Measurements from ENCODE around the gene GJC2. TPM values are rescaled to one million over a fixed set of nuclear protein-coding genes. Genes with fewer than 3 reads are reported as not detected.
A peak's percentile ranks its signal among the peaks of the same experiment; 100 is the strongest.

The GJC2 gene
- total RNA-seq, 1 experiment from 2014 or later: 1.2 TPM

DNA sequence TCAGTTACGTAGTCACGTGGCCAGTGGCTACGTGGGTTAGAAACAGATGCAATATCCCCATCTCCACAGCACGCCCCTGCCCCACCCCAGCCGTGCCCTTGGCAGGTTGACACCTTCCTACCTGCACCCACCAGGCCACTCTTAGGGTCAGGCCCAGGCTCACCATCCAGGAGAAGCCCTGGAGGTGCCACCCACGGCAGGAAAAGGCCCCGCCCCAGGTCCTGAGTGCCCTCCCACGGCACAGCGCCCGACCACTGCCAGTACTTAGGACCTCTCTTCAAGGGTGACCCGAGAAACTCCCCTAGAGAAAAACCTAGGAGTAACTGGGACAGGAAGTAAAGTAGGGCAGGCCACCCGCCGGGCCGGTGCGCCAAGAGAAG is 48.1 kb upstream of the GJC2 start:
- Histone ChIP-seq H3K27ac (ENCODE audit: low read length) (no peak overlapping the region), H3K36me3 (ENCODE audit: low read depth, low read length) (peaks cover 46% of the 10 kb centered on the region), H3K9ac (ENCODE audit: low read length) (peak overlapping the region; percentile 91), H3K4me3 (ENCODE audit: low read length) (peak overlapping the region; percentile 79), H4K20me1 (ENCODE audit: low read length) (peaks cover 42% of the 10 kb centered on the region), H3K27me3 (ENCODE audit: low read length) (no peaks in the 10 kb centered on the region), H3K4me2 (ENCODE audit: low read length) (peak overlapping the region; percentile 89), H3F3A (ENCODE audit: low read length, unreplicated experiment) (peaks cover 14% of the 10 kb centered on the region), H3K9me3 (ENCODE audit: low read length) (no peaks in the 10 kb centered on the region), H3K9me2 (replicated peaks; ENCODE audit: low read length) (no peaks in the 10 kb centered on the region), H2AFZ (ENCODE audit: low read length) (peak overlapping the region; percentile 54; the same call in 1 of the 2 replicates), H3K79me2 (ENCODE audit: low read length) (peaks cover 64% of the 10 kb centered on the region), H3K4me1 (ENCODE audit: insufficient read depth, low read length) (peaks cover 21% of the 10 kb centered on the region)
- intact Hi-C loops (cut with micrococcal nuclease): loop anchor here (10.0 kb wide), 1 partner anchor 537 kb away; the partner anchor contains the start of gene ZNF678
- ChIA-PET POLR2A (ENCODE audit: unreplicated experiment) (interaction anchor here (0.6 kb wide), 1 partner anchor 99 kb away, joined by 4 read pairs; no protein-coding TSS in a partner anchor), CTCF (interaction anchor here (1.0 to 1.1 kb wide), 3 partner anchors 19 to 102 kb away, joined by 3 to 4 read pairs (median 3); partner anchors contain the start of gene IBA57)
- no TSS peak for BruUV-seq (replicated peaks)
- TF ChIP-seq, protein P1, sequence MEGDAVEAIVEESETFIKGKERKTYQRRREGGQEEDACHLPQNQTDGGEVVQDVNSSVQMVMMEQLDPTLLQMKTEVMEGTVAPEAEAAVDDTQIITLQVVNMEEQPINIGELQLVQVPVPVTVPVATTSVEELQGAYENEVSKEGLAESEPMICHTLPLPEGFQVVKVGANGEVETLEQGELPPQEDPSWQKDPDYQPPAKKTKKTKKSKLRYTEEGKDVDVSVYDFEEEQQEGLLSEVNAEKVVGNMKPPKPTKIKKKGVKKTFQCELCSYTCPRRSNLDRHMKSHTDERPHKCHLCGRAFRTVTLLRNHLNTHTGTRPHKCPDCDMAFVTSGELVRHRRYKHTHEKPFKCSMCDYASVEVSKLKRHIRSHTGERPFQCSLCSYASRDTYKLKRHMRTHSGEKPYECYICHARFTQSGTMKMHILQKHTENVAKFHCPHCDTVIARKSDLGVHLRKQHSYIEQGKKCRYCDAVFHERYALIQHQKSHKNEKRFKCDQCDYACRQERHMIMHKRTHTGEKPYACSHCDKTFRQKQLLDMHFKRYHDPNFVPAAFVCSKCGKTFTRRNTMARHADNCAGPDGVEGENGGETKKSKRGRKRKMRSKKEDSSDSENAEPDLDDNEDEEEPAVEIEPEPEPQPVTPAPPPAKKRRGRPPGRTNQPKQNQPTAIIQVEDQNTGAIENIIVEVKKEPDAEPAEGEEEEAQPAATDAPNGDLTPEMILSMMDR (conservative IDR thresholded peaks at IDR 0.05; ENCODE audit: low read depth, low read length): no peak
- TF ChIP-seq EZH2 (IDR thresholded peaks at IDR 0.05; ENCODE audit: low read length, unreplicated experiment) (no peak), EZH2phosphoT487 (IDR thresholded peaks at IDR 0.05; ENCODE audit: borderline replicate concordance, low read length) (no peak)
- DNase-seq: peak; percentile 43
- peak; percentile 3 for ATAC-seq

DNA sequence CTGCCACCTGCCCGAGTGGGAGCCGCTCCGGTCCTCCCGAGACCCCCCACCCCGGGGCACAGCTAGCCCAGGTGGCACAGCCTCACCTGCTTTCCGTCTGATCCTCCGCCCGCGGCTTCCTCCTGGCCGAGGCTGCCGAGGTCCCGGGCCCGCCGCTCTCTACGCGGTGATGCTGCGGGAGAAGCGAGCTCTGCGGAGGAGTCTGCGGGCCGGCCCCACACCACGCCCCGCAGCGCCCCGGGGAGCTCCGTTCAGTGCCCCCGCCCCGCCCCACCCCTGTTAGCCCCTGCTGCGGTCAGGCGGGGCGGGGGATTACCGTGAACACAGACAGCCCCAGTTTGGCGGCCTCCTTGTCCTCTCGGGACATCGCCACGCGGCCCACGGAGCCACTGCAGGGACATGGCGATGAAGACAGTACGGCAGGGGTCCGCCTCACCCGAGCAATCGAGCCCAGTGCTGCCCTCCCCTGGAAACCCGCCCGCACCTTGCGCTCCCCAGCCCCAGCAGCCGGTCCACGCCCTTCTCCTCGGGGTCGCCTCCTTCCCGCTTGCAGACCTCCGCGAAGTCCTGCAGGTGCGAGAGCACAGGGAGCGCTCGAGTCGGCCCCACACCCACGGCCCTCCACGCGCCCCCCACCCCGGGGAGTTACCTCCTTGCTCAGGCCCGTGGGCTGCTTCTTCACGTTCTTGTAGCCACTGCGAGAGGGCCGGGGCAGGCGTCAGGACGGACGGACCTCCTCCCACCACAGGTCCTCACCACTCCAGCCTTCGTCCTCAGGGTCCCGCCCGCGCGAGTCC is 47.5 kb upstream of the GJC2 start:
- Histone ChIP-seq H2AFZ (ENCODE audit: low read length) (peak overlapping the region; percentile 54), H3K79me2 (ENCODE audit: low read length) (peaks cover 62% of the 10 kb centered on the region), H3K4me1 (ENCODE audit: insufficient read depth, low read length) (peaks cover 21% of the 10 kb centered on the region), H3K9me3 (ENCODE audit: low read length) (no peaks in the 10 kb centered on the region), H3K9me2 (replicated peaks; ENCODE audit: low read length) (no peaks in the 10 kb centered on the region), H3K9ac (ENCODE audit: low read length) (peak overlapping the region; percentile 91), H3K36me3 (ENCODE audit: low read depth, low read length) (peaks cover 48% of the 10 kb centered on the region), H4K20me1 (ENCODE audit: low read length) (peaks cover 36% of the 10 kb centered on the region), H3F3A (ENCODE audit: low read length, unreplicated experiment) (peaks cover 14% of the 10 kb centered on the region), H3K27ac (ENCODE audit: low read length) (no peak overlapping the region), H3K4me2 (ENCODE audit: low read length) (peak overlapping the region; percentile 89), H3K27me3 (ENCODE audit: low read length) (no peaks in the 10 kb centered on the region), H3K4me3 (ENCODE audit: low read length) (peak overlapping the region; percentile 79)
- CTCF ChIA-PET: interaction anchor here (1.0 to 1.1 kb wide), 3 partner anchors 20 to 103 kb away, joined by 3 to 4 read pairs (median 3); partner anchors contain the start of gene IBA57
- no TSS peak for BruUV-seq (replicated peaks)
- POLR2A ChIA-PET (ENCODE audit: unreplicated experiment): interaction anchor here (0.6 kb wide), 2 partner anchors 12 to 99 kb away, joined by 4 to 8 read pairs; no protein-coding TSS in a partner anchor
- intact Hi-C loops (cut with micrococcal nuclease): loop anchor here (1.0 to 10.0 kb wide), 3 partner anchors 19 to 537 kb away; partner anchors contain the start of genes ARF1 and ZNF678
- DNase-seq (peak; percentile 65), ATAC-seq (peak; percentile 47)
- TF ChIP-seq, protein P1 (conservative IDR thresholded peaks at IDR 0.05; ENCODE audit: low read depth, low read length): peak; percentile 57
- TF ChIP-seq EZH2 (IDR thresholded peaks at IDR 0.05; ENCODE audit: low read length, unreplicated experiment): no peak
